ENCODE results near the gene SEMA4D.

DNA sequence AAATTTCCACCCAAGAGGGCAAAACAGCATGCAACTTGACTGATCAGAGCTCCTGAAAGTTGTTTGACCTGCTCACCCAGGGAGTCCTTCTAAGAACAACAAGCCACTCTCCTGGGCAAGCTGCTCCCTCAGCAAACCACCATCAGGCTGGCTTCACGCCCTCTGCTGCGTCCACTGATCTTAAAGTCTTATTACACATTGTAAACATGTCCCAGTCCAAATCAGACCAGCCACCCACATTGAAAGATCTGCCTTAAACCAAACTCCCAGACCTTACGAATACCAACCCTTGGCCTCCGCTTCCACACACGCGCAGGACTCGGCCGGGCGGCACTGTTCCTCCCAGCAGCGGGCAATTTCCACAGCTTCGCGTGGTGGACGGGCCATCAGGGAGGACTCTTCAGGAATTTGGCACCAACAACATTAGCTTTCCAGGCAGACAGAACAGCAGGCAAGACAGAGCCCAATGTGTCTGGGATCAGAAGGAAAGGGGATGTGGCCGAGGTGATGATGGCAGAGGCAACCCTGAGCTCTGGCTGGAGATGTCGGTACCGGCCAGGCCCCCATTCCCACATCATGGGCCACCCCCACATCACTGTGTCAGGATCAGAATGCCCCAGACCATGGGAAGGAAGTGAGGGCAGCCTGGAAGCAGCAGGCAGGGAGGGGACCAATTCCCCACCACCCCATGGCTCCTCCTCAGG, 56.8 kb downstream of the SEMA4D start:
- TF ChIP-seq ZNF644 (tag; IDR thresholded peaks at IDR 0.05; ENCODE audit: low read depth) (no peak), ASH1L (IDR thresholded peaks at IDR 0.05; ENCODE audit: borderline replicate concordance, low read depth, partially characterized antibody) (no peak), ZNF354B (CRISPR knock-in tag; IDR thresholded peaks at IDR 0.05) (no peak), GATA2 (CRISPR knock-in tag; IDR thresholded peaks at IDR 0.05) (no peak), FOXM1 (IDR thresholded peaks at IDR 0.05; ENCODE audit: low read depth) (no peak), FOXM1 (CRISPR knock-in tag; IDR thresholded peaks at IDR 0.05; ENCODE audit: low read depth) (no peak), TAF1 (IDR thresholded peaks at IDR 0.05; ENCODE audit: control insufficient read depth, extremely low read depth, insufficient read depth, low read length, severe bottlenecking) (no peak), EHMT2 (IDR thresholded peaks at IDR 0.05) (no peak), NBN (IDR thresholded peaks at IDR 0.05; ENCODE audit: low read depth) (no peak), EGR1 (conservative IDR thresholded peaks at IDR 0.05) (no peak)
- TF ChIP-seq, protein P1, sequence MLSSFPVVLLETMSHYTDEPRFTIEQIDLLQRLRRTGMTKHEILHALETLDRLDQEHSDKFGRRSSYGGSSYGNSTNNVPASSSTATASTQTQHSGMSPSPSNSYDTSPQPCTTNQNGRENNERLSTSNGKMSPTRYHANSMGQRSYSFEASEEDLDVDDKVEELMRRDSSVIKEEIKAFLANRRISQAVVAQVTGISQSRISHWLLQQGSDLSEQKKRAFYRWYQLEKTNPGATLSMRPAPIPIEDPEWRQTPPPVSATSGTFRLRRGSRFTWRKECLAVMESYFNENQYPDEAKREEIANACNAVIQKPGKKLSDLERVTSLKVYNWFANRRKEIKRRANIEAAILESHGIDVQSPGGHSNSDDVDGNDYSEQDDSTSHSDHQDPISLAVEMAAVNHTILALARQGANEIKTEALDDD (IDR thresholded peaks at IDR 0.05): no peak
- TF ChIP-seq, protein P2, sequence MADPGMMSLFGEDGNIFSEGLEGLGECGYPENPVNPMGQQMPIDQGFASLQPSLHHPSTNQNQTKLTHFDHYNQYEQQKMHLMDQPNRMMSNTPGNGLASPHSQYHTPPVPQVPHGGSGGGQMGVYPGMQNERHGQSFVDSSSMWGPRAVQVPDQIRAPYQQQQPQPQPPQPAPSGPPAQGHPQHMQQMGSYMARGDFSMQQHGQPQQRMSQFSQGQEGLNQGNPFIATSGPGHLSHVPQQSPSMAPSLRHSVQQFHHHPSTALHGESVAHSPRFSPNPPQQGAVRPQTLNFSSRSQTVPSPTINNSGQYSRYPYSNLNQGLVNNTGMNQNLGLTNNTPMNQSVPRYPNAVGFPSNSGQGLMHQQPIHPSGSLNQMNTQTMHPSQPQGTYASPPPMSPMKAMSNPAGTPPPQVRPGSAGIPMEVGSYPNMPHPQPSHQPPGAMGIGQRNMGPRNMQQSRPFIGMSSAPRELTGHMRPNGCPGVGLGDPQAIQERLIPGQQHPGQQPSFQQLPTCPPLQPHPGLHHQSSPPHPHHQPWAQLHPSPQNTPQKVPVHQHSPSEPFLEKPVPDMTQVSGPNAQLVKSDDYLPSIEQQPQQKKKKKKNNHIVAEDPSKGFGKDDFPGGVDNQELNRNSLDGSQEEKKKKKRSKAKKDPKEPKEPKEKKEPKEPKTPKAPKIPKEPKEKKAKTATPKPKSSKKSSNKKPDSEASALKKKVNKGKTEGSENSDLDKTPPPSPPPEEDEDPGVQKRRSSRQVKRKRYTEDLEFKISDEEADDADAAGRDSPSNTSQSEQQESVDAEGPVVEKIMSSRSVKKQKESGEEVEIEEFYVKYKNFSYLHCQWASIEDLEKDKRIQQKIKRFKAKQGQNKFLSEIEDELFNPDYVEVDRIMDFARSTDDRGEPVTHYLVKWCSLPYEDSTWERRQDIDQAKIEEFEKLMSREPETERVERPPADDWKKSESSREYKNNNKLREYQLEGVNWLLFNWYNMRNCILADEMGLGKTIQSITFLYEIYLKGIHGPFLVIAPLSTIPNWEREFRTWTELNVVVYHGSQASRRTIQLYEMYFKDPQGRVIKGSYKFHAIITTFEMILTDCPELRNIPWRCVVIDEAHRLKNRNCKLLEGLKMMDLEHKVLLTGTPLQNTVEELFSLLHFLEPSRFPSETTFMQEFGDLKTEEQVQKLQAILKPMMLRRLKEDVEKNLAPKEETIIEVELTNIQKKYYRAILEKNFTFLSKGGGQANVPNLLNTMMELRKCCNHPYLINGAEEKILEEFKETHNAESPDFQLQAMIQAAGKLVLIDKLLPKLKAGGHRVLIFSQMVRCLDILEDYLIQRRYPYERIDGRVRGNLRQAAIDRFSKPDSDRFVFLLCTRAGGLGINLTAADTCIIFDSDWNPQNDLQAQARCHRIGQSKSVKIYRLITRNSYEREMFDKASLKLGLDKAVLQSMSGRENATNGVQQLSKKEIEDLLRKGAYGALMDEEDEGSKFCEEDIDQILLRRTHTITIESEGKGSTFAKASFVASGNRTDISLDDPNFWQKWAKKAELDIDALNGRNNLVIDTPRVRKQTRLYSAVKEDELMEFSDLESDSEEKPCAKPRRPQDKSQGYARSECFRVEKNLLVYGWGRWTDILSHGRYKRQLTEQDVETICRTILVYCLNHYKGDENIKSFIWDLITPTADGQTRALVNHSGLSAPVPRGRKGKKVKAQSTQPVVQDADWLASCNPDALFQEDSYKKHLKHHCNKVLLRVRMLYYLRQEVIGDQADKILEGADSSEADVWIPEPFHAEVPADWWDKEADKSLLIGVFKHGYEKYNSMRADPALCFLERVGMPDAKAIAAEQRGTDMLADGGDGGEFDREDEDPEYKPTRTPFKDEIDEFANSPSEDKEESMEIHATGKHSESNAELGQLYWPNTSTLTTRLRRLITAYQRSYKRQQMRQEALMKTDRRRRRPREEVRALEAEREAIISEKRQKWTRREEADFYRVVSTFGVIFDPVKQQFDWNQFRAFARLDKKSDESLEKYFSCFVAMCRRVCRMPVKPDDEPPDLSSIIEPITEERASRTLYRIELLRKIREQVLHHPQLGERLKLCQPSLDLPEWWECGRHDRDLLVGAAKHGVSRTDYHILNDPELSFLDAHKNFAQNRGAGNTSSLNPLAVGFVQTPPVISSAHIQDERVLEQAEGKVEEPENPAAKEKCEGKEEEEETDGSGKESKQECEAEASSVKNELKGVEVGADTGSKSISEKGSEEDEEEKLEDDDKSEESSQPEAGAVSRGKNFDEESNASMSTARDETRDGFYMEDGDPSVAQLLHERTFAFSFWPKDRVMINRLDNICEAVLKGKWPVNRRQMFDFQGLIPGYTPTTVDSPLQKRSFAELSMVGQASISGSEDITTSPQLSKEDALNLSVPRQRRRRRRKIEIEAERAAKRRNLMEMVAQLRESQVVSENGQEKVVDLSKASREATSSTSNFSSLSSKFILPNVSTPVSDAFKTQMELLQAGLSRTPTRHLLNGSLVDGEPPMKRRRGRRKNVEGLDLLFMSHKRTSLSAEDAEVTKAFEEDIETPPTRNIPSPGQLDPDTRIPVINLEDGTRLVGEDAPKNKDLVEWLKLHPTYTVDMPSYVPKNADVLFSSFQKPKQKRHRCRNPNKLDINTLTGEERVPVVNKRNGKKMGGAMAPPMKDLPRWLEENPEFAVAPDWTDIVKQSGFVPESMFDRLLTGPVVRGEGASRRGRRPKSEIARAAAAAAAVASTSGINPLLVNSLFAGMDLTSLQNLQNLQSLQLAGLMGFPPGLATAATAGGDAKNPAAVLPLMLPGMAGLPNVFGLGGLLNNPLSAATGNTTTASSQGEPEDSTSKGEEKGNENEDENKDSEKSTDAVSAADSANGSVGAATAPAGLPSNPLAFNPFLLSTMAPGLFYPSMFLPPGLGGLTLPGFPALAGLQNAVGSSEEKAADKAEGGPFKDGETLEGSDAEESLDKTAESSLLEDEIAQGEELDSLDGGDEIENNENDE (IDR thresholded peaks at IDR 0.05; ENCODE audit: low read depth, low read length): no peak

Measured in K562 (cell line).